Coronary artery (tissue), 2 donors: ENCODE measurements around the gene ITGB1BP2.
"Not testable (repeated sequence)": the region's sequence is repeated elsewhere in the genome, so short reads cannot be mapped to it uniquely, and the experiment has no call there.

Source experiments
- DNase-seq: peaks from one replicate; pipeline ENCODE4 v3.0.0-alpha.2; 2017; ENCODE audit warnings: low spot score
- H3K27ac ChIP-seq, 2 donors: fragments of 200-600 bp; sonication (generic); one replicate each; pipeline ENCODE4 v1.5.1; 2016 to 2019
- H3K4me3 ChIP-seq: fragments of 200-600 bp; sonication (generic); 2 replicates; pipeline ENCODE4 v1.5.1; 2016; ENCODE audit warnings: mild to moderate bottlenecking, moderate library complexity
- TF ChIP-seq, protein P1 (sequence below): fragments of 200-600 bp; sonication (generic); IDR thresholded peaks from one replicate; pipeline ENCODE4 v1.5.1; 2019; ENCODE audit warnings: antibody characterized with exemption

Gene ITGB1BP2

DNA sequence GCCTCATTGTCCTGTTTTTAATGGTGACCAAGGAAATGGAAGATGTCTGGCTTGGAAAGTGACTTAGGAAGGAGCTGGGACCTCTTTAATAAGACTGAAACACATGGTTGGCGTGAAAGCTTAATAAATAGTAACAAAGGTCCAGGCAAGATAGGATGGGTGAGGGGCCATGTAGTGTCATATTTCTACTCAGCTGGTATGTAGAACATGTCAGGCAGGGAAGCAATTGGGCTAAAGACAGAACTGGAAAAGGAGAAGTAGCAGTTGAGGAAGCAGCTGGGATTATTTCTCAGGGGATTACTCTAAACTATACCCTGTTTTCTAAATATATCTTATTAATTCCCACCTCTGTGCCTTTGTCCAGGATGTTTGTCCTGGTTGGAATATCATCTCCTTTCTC, 18.6 kb downstream of the ITGB1BP2 start:
- DNase-seq: no peak
- Histone ChIP-seq H3K27ac (no peak overlapping the region), H3K4me3 (no peak overlapping the region)
- TF ChIP-seq, protein P1, sequence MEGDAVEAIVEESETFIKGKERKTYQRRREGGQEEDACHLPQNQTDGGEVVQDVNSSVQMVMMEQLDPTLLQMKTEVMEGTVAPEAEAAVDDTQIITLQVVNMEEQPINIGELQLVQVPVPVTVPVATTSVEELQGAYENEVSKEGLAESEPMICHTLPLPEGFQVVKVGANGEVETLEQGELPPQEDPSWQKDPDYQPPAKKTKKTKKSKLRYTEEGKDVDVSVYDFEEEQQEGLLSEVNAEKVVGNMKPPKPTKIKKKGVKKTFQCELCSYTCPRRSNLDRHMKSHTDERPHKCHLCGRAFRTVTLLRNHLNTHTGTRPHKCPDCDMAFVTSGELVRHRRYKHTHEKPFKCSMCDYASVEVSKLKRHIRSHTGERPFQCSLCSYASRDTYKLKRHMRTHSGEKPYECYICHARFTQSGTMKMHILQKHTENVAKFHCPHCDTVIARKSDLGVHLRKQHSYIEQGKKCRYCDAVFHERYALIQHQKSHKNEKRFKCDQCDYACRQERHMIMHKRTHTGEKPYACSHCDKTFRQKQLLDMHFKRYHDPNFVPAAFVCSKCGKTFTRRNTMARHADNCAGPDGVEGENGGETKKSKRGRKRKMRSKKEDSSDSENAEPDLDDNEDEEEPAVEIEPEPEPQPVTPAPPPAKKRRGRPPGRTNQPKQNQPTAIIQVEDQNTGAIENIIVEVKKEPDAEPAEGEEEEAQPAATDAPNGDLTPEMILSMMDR: no peak

DNA sequence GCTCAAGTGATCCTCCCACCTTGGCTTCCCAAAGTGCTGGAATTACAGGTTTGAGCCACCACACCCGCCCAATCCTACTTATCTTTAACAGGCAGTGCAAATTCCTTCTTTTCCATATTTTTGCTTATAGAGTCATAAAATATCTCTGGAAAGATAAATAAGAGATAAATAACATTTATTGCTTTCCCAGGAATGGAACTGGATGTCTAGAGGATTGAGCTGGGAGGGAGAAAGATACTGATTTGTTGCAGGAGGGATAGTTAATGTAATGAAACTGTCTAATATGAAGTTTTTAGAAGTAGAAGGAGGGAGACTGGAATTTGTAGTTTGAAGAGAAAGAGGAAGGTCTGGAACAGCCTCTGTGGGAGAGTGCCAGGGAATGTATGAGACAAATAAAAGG, 20.2 kb downstream of the ITGB1BP2 start:
- DNase-seq: no peak
- TF ChIP-seq, protein P1: no peak
- no peak overlapping the region for H3K27ac ChIP-seq
- H3K4me3 ChIP-seq: no peak overlapping the region

DNA sequence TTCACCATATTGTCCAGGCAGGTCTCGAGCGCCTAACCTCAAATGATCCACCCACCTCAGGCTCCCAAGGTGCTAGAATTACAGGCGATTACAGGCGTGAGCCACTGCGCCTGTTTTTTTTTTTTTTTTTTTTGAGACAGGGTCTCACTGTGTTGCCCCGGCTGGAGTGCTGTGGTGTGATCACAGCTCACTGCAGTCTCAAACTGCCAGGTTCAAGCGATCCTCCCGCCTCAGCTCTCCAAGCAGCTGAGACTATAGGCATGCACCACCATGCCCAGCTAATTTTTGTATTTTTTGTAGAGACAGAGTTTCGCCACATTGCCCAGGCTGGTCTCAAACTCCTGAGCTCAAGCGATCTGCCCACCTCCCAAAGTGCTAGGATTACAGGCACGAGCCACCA, 22.9 kb downstream of the ITGB1BP2 start:
- not testable (repeated sequence) for DNase-seq, H3K27ac ChIP-seq, H3K4me3 ChIP-seq

DNA sequence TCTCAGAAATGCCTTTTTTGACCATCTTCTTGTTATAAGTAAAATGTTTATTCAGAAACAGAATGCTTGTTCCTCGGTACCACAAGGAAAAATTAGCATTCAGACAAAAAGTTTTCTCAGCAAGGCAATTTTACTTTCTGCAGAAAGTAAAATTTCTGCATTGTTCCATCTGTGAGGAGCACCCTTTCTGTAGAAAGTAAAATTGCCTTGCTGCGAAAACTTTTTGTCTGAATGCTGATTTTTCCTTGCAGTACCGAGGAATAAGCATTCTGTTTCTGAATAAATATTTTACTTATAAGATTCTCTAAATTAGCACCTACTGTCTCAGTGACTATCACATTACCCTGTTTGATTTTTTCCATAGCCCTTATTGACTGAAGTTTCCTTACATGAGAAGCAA, 24.8 kb downstream of the ITGB1BP2 start:
- TF ChIP-seq, protein P1: no peak
- no peak overlapping the region for H3K27ac ChIP-seq
- no peak overlapping the region for H3K4me3 ChIP-seq
- no peak for DNase-seq

DNA sequence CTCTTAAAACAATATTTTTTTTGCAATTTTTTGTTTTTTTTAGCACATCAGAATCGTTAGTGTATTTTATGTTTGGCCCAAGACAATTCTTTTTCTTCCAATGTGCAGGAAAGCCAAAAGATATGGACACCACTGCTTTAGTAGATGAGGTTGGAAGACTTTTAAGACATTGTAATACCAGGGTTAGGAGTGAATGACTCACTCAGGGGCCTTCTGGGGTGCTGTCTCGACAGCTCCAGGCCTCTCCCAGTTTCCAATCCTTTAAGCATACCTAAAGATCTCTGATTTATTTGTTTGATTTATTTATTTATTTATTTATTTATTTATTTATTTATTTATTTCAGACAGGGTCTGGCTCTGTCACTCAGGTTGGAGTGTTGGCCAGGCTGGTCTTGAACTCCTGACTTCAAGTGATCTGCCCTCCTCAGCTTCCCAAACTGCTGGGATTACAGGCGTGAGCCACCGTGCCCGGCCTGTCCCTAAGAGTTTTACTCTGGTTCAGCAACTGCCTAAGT, 47.7 kb downstream of the ITGB1BP2 start:
- H3K4me3 ChIP-seq, DNase-seq, H3K27ac ChIP-seq: not testable (repeated sequence)

DNA sequence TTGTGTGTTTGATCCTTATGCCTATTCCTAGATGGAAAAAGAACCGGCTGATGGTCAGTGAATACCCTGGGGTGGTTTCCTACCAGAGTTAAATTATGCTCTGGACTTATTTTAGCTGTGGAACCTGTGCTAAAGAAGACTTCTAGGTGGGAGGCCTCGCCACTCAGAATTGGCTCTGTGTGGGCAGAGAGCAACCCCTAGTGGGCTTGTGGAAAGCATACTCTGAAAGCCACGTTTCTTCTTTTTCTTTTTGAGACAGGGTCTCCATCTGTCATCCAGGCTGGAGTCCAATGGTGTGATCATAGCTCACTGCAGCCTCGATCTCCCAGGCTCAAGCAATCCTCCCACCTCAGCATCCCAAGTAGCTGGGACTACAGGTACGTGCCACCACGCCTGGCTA, 48.3 kb downstream of the ITGB1BP2 start:
- DNase-seq, H3K4me3 ChIP-seq, H3K27ac ChIP-seq: not testable (repeated sequence)

DNA sequence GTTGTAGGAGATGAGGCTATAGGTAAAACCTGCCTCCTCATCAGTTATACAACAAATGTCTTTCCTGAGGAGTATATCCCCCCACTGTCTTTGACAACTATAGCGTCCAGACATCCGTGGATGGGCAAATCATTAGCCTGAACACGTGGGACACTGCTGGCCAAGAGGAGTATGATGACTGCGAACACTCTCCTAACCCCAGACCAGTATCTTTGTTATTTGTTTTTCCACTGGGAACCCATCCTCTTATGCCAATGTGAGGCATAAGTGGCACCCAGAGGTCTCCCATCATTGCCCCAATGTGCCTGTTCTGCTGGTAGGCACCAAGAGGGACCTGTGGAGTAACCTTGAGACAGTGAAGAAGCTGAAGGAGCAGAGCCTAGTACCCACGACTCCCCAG, 50.9 kb downstream of the ITGB1BP2 start:
- not testable (repeated sequence) for H3K27ac ChIP-seq, DNase-seq, H3K4me3 ChIP-seq
